ENCODE results near the gene C18orf32. TPM values are rescaled to one million over a fixed set of nuclear protein-coding genes. Genes with fewer than 3 reads are reported as not detected.
A peak's percentile ranks its signal among the peaks of the same experiment; 100 is the strongest.

C18orf32 gene
- 10 to 100 TPM; 21.8 to 31.2 (median 25.7) TPM for total RNA-seq

GRCh38 chr18:49486953-49487710, at the start of gene C18orf32:
Gene C18orf32 (minus strand): TSS chr18:49487234. CDS start chr18:49483748, 3,486 bp downstream.
- TF ChIP-seq CTCF (IDR thresholded peaks at IDR 0.05): no peak
- peak; percentile 98 for ATAC-seq (ENCODE audit: low FRiP score)

GRCh38 chr18:49534846-49535601, 48.0 kb upstream of the C18orf32 start:
- TF ChIP-seq CTCF (IDR thresholded peaks at IDR 0.05): no peak
- ATAC-seq (ENCODE audit: low FRiP score): no peak
- DNase-seq (ENCODE audit: low spot score): no peak

More at GRCh38 chr18:49486953-49487710, at the start of gene C18orf32:
- peak; percentile 84 for DNase-seq (ENCODE audit: low spot score)

GRCh38 chr18:49531678-49532153, 44.7 kb upstream of the C18orf32 start:
- no peak for ATAC-seq (ENCODE audit: low FRiP score)
- no peak for DNase-seq (ENCODE audit: low spot score)

GRCh38 chr18:49529596-49529995, 42.6 kb upstream of the C18orf32 start:
- ATAC-seq (ENCODE audit: low FRiP score) (no peak), DNase-seq (ENCODE audit: low spot score) (no peak)
- TF ChIP-seq CTCF (IDR thresholded peaks at IDR 0.05): no peak

More at GRCh38 chr18:49531678-49532153, 44.7 kb upstream of the C18orf32 start:
- no peak for TF ChIP-seq CTCF (IDR thresholded peaks at IDR 0.05)

GRCh38 chr18:49527631-49528327, 40.7 kb upstream of the C18orf32 start:
- TF ChIP-seq CTCF (IDR thresholded peaks at IDR 0.05): no peak
- ATAC-seq (ENCODE audit: low FRiP score) (no peak), DNase-seq (ENCODE audit: low spot score) (no peak)

GRCh38 chr18:49525981-49526380, 38.9 kb upstream of the C18orf32 start:
- ATAC-seq (ENCODE audit: low FRiP score): no peak
- DNase-seq (ENCODE audit: low spot score): no peak
- TF ChIP-seq CTCF (IDR thresholded peaks at IDR 0.05): no peak

Measured in omental fat pad (tissue), 4 donors.